Thyroid gland (tissue), 4 donors: ENCODE data around the gene USP32.
"Not testable (repeated sequence)": the region's sequence is repeated elsewhere in the genome, so short reads cannot be mapped to it uniquely, and the experiment has no call there.

Experiments
- POLR2A ChIP-seq, 2 donors: fragments of 450-650 bp; IDR thresholded peaks; one replicate each; pipeline ENCODE4 v1.6.1; 2017; ENCODE audit warnings: antibody characterized with exemption in 2 of 2, mild to moderate bottlenecking in 2 of 2, moderate library complexity in 1 of 2
- TF ChIP-seq, protein P1 (sequence below), 6 experiments: fragments of 200-600 bp in 3 of 6; fragments of 450-650 bp in 3 of 6; sonication (generic) in 3 of 6; IDR thresholded peaks; one replicate each; pipeline ENCODE4 v1.5.1; 2016 to 2019; ENCODE audit warnings: antibody characterized with exemption in 6 of 6, mild to moderate bottlenecking in 2 of 6, inconsistent platforms in 1 of 6, moderate library complexity in 1 of 6

DNA sequence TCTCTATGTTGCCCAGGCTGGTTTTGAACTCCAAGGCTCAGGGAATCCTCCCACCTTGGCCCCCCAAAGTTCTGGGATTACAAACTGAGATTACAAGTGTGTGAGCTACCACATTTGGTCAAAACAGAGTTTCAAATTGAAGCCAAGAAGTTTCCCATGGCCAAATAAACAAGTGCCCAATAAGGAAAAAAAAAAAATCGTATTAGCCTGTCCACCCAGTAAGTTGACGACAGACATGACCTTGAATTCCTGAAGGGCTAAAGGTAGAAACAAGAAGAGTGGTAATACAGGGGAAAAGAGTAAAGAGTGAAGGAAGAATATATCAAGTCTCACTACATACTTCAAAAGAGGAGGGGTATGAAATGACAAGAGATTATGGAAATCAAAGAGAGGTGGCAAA lies 176.0 kb downstream of the USP32 start:
- TF ChIP-seq, protein P1, sequence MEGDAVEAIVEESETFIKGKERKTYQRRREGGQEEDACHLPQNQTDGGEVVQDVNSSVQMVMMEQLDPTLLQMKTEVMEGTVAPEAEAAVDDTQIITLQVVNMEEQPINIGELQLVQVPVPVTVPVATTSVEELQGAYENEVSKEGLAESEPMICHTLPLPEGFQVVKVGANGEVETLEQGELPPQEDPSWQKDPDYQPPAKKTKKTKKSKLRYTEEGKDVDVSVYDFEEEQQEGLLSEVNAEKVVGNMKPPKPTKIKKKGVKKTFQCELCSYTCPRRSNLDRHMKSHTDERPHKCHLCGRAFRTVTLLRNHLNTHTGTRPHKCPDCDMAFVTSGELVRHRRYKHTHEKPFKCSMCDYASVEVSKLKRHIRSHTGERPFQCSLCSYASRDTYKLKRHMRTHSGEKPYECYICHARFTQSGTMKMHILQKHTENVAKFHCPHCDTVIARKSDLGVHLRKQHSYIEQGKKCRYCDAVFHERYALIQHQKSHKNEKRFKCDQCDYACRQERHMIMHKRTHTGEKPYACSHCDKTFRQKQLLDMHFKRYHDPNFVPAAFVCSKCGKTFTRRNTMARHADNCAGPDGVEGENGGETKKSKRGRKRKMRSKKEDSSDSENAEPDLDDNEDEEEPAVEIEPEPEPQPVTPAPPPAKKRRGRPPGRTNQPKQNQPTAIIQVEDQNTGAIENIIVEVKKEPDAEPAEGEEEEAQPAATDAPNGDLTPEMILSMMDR (IDR thresholded peaks at IDR 0.05), result not testable (repeated sequence)
- TF ChIP-seq POLR2A (IDR thresholded peaks at IDR 0.05), result not testable (repeated sequence)
